HEK293 (cell line): Measurements from ENCODE around the gene LCN6.

Experiments used
- CTCF ChIP-seq: fragments of 450-650 bp; formaldehyde crosslinking; IDR thresholded peaks from 2 replicates; pipeline ENCODE4 v1.5.1; 2016; ENCODE audit warnings: missing biosample characterization, missing genetic modification characterization
- ZNF513 ChIP-seq: fragments of 450-650 bp; IDR thresholded peaks from 2 replicates; pipeline ENCODE4 v1.5.1; 2018; ENCODE audit warnings: missing biosample characterization, missing genetic modification characterization
- ZNF629 ChIP-seq: fragments of 450-650 bp; formaldehyde crosslinking; IDR thresholded peaks from 2 replicates; pipeline ENCODE4 v1.5.1; 2017; ENCODE audit warnings: missing biosample characterization, missing genetic modification characterization
- ZNF664 ChIP-seq: fragments of 450-650 bp; formaldehyde crosslinking; IDR thresholded peaks from 2 replicates; pipeline ENCODE4 v1.5.1; 2016; ENCODE audit warnings: missing biosample characterization, missing genetic modification characterization
- ZSCAN30 ChIP-seq: fragments of 450-650 bp; IDR thresholded peaks from 2 replicates; pipeline ENCODE4 v1.5.1; 2018; ENCODE audit warnings: missing biosample characterization, mild to moderate bottlenecking, missing genetic modification characterization, moderate library complexity

GRCh38 chr9:136709454-136710109, 38.7 kb downstream of the LCN6 start:
- TF ChIP-seq CTCF (tag by site-specific recombination) (no peak), ZNF629 (tag by site-specific recombination) (no peak), ZNF513 (tag by site-specific recombination) (no peak), ZSCAN30 (tag by site-specific recombination) (no peak), ZNF664 (no peak)
